Hepatocyte (in vitro differentiated cells): Measurements from ENCODE around the gene SLC25A3. TPM values are rescaled to one million over a fixed set of nuclear protein-coding genes. Genes with fewer than 3 reads are reported as not detected.

ENCODE experiments used
- DNase-seq: peaks from one replicate; pipeline ENCODE4 v3.0.0-alpha.2; 2016; ENCODE audit warnings: low spot score
- H2AFZ ChIP-seq: fragments of 200-600 bp; sonication (generic); 2 replicates; pipeline ENCODE4 v1.6.0; 2016; ENCODE audit warnings: antibody characterized with exemption, mild to moderate bottlenecking
- H3K27ac ChIP-seq: fragments of 200-600 bp; sonication (generic); 2 replicates; pipeline ENCODE4 v1.5.1; 2016; ENCODE audit warnings: mild to moderate bottlenecking
- H3K27me3 ChIP-seq: fragments of 200-600 bp; sonication (generic); 2 replicates; pipeline ENCODE4 v1.6.1; 2016
- H3K36me3 ChIP-seq: fragments of 200-600 bp; sonication (generic); replicated peaks from 2 replicates; pipeline ENCODE4 v1.5.1; 2016; ENCODE audit warnings: low read depth; ENCODE audit not compliant: insufficient read depth
- H3K4me1 ChIP-seq: fragments of 200-600 bp; sonication (generic); 2 replicates; pipeline ENCODE4 v1.5.1; 2016; ENCODE audit warnings: mild to moderate bottlenecking, moderate library complexity; ENCODE audit not compliant: insufficient read depth
- H3K4me2 ChIP-seq: fragments of 200-600 bp; sonication (generic); 2 replicates; pipeline ENCODE4 v1.6.0; 2016
- H3K4me3 ChIP-seq: fragments of 200-600 bp; sonication (generic); 2 replicates; pipeline ENCODE4 v1.5.1; 2016; ENCODE audit warnings: mild to moderate bottlenecking
- H3K79me2 ChIP-seq: fragments of 200-600 bp; sonication (generic); 2 replicates; pipeline ENCODE4 v1.6.0; 2017; ENCODE audit warnings: mild to moderate bottlenecking
- H3K9me2 ChIP-seq: fragments of 200-600 bp; sonication (generic); replicated peaks from 2 replicates; pipeline ENCODE4 v1.6.0; 2017; ENCODE audit warnings: mild to moderate bottlenecking; ENCODE audit not compliant: insufficient read depth
- H3K9me3 ChIP-seq: fragments of 200-600 bp; sonication (generic); 2 replicates; pipeline ENCODE4 v1.5.1; 2016; ENCODE audit warnings: low read depth, mild to moderate bottlenecking
- H4K20me1 ChIP-seq: fragments of 200-600 bp; sonication (generic); 2 replicates; pipeline ENCODE4 v1.6.0; 2016; ENCODE audit warnings: mild to moderate bottlenecking; ENCODE audit not compliant: insufficient read depth, poor library complexity, severe bottlenecking
- EZH2 ChIP-seq: fragments of 200-600 bp; sonication (generic); IDR thresholded peaks from 2 replicates; pipeline ENCODE4 v1.6.1; 2016; ENCODE audit warnings: antibody characterized with exemption, mild to moderate bottlenecking, borderline replicate concordance
- EZH2phosphoT487 ChIP-seq: fragments of 200-600 bp; sonication (generic); IDR thresholded peaks from one replicate; pipeline ENCODE4 v1.6.1; 2018; ENCODE audit warnings: antibody characterized with exemption, mild to moderate bottlenecking, low read depth, moderate library complexity; ENCODE audit not compliant: unreplicated experiment, severe bottlenecking
- WGBS: methylation state at CpG from one replicate; pipeline ENCODE4 v1.1.6; 2016; ENCODE audit warnings: low lambda C conversion rate; ENCODE audit errors: missing lambda C conversion rate; 5-methylcytosine and 5-hydroxymethylcytosine counted together
- polyA plus RNA-seq: library from polyadenylated mRNA; unstranded; fragments of >200 nt; fragmentation: Nextera tagmentation; extraction: Ambion mirVana; gene quantifications from 2 replicates; pipeline ENCODE4 v1.2.1, GENCODE V29; 2016
- total RNA-seq: library from RNA; depleted of rRNA; stranded (reverse); fragments of >200 nt; gene quantifications from 2 replicates; pipeline ENCODE4 v1.2.3, GENCODE V29; 2014
- TF ChIP-seq, protein P1 (sequence below): fragments of 200-600 bp; sonication (generic); IDR thresholded peaks from 2 replicates; pipeline ENCODE4 v1.5.1; 2016; ENCODE audit warnings: antibody characterized with exemption, mild to moderate bottlenecking; ENCODE audit not compliant: poor library complexity

SLC25A3 gene
- total and polyA plus RNA-seq, 2 experiments from 2014 or later: 423 to 871 TPM

DNA sequence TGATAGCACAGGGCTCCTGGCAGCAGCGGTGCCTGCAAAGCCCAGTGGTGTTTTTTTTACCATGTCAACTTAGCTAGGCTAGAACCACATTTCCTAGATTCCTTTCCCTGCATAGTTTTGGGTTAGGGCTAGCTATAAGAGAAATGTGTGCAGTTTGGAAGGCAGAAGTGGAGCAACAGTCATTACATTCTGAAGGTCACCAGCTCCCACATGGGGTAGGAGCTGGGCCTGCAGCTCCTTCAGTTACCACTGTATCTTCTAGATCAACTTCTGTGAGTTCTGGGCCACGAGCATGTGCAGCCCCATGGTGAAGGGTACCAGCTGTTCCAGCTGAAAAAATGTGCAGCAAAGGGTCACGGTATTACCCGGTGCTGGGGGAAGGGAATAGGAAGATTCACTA, 2.3 kb upstream of the SLC25A3 start:
- H3K4me3 ChIP-seq: no peak overlapping the region
- no peak overlapping the region for H3K4me2 ChIP-seq
- no peaks in the 10 kb centered on the region for H3K27me3 ChIP-seq
- no peak for DNase-seq
- H3K4me1 ChIP-seq: no peaks in the 10 kb centered on the region
- H3K79me2 ChIP-seq: peaks cover 25% of the 10 kb centered on the region
- 78% methylated on average over 4 of the region's 4 CpGs for WGBS
- no peak overlapping the region for H3K27ac ChIP-seq
- H4K20me1 ChIP-seq: peaks cover 21% of the 10 kb centered on the region
- no peak overlapping the region for H2AFZ ChIP-seq
- H3K36me3 ChIP-seq: no peaks in the 10 kb centered on the region
- no peaks in the 10 kb centered on the region for H3K9me2 ChIP-seq
- TF ChIP-seq, protein P1, sequence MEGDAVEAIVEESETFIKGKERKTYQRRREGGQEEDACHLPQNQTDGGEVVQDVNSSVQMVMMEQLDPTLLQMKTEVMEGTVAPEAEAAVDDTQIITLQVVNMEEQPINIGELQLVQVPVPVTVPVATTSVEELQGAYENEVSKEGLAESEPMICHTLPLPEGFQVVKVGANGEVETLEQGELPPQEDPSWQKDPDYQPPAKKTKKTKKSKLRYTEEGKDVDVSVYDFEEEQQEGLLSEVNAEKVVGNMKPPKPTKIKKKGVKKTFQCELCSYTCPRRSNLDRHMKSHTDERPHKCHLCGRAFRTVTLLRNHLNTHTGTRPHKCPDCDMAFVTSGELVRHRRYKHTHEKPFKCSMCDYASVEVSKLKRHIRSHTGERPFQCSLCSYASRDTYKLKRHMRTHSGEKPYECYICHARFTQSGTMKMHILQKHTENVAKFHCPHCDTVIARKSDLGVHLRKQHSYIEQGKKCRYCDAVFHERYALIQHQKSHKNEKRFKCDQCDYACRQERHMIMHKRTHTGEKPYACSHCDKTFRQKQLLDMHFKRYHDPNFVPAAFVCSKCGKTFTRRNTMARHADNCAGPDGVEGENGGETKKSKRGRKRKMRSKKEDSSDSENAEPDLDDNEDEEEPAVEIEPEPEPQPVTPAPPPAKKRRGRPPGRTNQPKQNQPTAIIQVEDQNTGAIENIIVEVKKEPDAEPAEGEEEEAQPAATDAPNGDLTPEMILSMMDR: no peak
- no peak for TF ChIP-seq EZH2phosphoT487
- TF ChIP-seq EZH2: no peak
- H3K9me3 ChIP-seq: no peaks in the 10 kb centered on the region

DNA sequence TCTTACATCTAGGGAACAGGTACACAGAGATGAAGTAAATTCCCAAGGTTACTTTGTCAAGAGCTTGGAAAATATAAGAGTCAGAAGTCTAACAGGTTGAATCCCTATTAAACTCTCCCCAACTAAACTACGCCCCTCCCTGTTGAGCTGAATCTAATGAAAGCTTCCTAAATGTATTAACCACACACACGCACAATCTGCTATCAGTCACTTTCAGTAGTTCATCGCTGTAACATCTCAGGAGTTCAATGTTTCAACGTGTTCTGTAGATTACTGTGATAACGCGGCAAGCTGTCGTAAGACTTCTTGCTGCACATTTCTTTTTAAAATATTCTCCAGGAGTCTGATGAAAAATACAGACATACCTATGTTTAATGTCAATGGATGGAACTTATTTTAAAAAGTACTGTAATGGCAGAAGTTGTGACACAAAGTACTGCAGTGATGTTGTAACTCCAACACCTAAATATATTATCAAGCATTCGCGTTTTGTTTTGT, 612 bp upstream of the SLC25A3 start:
- Histone ChIP-seq H3K27ac (peak overlapping the region; percentile 81), H3K4me3 (peak overlapping the region; percentile 6), H3K4me2 (peak overlapping the region; percentile 69), H3K36me3 (no peaks in the 10 kb centered on the region), H3K9me3 (no peaks in the 10 kb centered on the region), H3K9me2 (no peaks in the 10 kb centered on the region), H3K79me2 (peaks cover 42% of the 10 kb centered on the region), H2AFZ (peak overlapping the region; percentile 38), H4K20me1 (peaks cover 38% of the 10 kb centered on the region), H3K27me3 (no peaks in the 10 kb centered on the region), H3K4me1 (no peaks in the 10 kb centered on the region)
- 35% methylated on average over 9 of the region's 9 CpGs for WGBS
- TF ChIP-seq EZH2: no peak
- no peak for TF ChIP-seq EZH2phosphoT487
- TF ChIP-seq, protein P1: no peak
- DNase-seq: peak; percentile 32

DNA sequence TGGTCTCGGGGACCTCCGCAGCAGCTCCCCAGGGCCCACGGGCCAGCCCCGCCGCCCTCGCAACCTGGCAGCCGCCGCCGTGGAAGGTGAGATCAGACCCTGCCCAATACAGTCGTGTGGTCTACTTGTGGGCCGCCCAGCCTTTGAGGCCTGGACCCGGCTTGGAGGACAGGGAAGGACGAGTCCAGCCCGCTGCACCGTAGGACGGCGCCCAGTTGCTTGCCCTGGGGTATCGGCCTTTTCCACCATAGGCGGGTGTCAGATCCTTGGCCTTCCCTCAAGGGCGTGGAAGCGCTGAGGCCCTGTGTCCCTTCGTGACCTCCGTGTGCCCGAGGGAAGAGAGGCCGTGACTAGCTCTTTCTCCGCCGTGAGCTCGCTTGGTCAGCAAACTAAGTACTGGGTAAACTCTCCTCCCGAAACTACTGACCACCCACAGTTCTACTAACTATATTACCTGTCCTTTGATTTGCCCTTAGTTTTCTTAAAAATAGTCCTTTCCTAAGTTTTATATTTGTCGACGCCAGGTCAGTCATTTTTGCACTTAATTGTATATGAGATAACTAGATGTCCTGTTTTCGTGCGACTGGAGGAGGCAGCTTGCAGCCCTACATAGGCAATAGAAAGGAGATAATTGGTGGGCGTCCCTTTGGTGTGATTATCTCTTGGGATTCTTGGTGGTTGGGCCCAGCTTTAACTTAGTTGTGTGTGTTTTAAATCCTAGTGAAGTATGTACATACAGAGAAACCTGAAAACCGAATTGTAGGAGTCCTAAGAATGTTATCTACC, 757 bp downstream of the SLC25A3 start:
- TF ChIP-seq, protein P1: no peak
- TF ChIP-seq EZH2phosphoT487 (no peak), EZH2 (no peak)
- Histone ChIP-seq H3K9me2 (no peaks in the 10 kb centered on the region), H3K9me3 (no peaks in the 10 kb centered on the region), H3K4me3 (peak overlapping the region; percentile 58), H3K27ac (peak overlapping the region; percentile 95), H3K4me2 (peak overlapping the region; percentile 85), H3K4me1 (no peaks in the 10 kb centered on the region), H3K36me3 (no peaks in the 10 kb centered on the region), H2AFZ (peak overlapping the region; percentile 4), H4K20me1 (peaks cover 44% of the 10 kb centered on the region), H3K79me2 (peaks cover 54% of the 10 kb centered on the region), H3K27me3 (no peaks in the 10 kb centered on the region)
- under 1% methylated on average over 32 of the region's 35 CpGs for WGBS
- peak; percentile 59 for DNase-seq
